Fibroblast of lung (primary cell): ENCODE results near the gene ZFP64.

Source experiments
- EZH2 ChIP-seq: IDR thresholded peaks from 2 replicates; pipeline ENCODE4 v1.5.1; 2012; ENCODE audit warnings: low read length, control low read depth, mild to moderate bottlenecking; ENCODE audit errors: missing control alignments
- TF ChIP-seq, protein P1 (sequence below), 2 donors: IDR thresholded peaks in 1 of 2; conservative IDR thresholded peaks in 1 of 2; 1 replicate in 1 of 2; 2 replicates in 1 of 2; pipeline ENCODE4 v1.5.1; 2011 to 2012; ENCODE audit warnings: low read length in 2 of 2, control low read depth in 1 of 2, inconsistent platforms in 1 of 2, low read depth in 1 of 2, mild to moderate bottlenecking in 1 of 2

DNA sequence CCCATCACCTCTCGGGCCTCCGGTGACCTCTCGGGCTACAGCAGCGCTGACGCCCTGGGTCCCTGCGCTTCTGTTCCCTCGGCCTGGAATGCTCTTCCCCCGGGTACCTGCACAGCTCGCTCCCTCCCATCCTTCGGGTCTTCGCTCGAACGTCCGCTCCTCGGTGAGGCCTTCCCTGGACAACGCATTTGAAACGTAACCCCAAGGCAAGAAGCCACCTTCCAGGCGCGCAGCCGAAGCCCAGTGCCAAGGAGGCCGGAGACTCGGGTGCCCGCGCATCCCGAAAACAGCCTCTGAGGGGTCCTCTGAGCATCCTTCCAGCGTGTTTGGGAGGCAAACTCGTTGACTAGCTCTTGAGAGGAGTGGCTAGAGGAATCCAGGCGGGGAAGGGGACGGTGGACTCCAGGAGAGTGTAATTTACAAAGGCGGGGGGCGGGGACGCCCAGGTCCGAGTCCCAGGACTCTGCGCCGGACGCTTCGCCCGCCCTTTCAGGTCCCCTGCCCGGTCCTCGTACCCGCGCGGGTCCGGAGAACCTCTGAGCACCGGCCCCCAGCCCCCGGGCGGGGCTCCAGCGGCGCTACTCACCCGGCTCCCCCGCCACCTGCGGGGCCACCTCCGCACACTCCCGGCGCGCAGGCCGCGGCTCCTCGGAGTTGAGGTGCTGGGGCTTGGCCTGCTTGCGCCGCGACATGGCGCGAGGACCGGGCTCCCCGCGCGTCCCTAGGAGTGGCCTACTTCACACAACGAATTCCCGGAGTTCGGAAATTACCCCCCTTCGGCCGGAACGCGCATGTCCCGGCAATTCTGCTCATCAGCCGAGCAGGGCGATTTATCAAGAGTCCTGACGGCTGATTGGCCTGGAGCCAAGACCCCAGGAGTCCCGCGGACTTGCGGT is 86.8 kb downstream of the ZFP64 start:
- TF ChIP-seq, protein P1, sequence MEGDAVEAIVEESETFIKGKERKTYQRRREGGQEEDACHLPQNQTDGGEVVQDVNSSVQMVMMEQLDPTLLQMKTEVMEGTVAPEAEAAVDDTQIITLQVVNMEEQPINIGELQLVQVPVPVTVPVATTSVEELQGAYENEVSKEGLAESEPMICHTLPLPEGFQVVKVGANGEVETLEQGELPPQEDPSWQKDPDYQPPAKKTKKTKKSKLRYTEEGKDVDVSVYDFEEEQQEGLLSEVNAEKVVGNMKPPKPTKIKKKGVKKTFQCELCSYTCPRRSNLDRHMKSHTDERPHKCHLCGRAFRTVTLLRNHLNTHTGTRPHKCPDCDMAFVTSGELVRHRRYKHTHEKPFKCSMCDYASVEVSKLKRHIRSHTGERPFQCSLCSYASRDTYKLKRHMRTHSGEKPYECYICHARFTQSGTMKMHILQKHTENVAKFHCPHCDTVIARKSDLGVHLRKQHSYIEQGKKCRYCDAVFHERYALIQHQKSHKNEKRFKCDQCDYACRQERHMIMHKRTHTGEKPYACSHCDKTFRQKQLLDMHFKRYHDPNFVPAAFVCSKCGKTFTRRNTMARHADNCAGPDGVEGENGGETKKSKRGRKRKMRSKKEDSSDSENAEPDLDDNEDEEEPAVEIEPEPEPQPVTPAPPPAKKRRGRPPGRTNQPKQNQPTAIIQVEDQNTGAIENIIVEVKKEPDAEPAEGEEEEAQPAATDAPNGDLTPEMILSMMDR (conservative IDR thresholded peaks at IDR 0.05 in 1 of 2, IDR thresholded peaks at IDR 0.05 in 1 of 2; ENCODE audit: low read depth in 1 of 2, low read length in 2 of 2): no peak
- TF ChIP-seq EZH2: peak; percentile 36
